ENCODE results near the gene UFL1. TPM values are rescaled to one million over a fixed set of nuclear protein-coding genes. Genes with fewer than 3 reads are reported as not detected.

UFL1 gene
- total RNA-seq, 1 experiment from 2014 or later, result 13.7 TPM

DNA sequence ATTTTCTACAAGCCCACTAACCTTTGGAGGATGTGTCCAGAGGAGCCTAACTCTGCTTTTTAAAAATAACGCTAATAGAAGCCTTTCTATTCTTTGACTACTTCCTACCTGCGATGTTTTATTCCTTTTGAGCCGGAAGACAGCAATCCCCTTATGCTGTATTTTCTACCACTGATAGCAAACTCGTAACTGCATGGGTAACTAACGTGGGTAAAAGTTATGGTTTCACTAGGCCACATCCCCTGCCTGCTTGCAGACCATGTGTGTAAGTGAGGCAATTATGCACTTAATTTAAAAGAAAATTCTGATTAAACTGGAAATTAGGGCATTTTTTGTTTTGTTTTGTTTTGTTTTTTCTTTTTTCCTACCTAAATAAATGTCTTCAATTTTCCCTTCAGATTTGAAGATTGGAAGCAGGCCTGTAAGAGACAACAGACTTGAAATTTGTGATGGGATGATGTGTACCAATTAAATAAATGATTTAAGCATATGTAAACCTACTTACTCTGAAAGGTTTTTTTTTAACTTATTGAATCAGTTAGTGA lies 931 bp downstream of the UFL1 start:
- DNase-seq (ENCODE audit: low read depth, low spot score), result no peak
- Histone ChIP-seq H3K27ac (ENCODE audit: low read length) (peak overlapping the region; percentile 97), H3K36me3 (ENCODE audit: control insufficient read depth, insufficient read depth, low read length) (peaks cover 5% of the 10 kb centered on the region), H3K4me3 (ENCODE audit: low read depth in 2 of 2, low read length in 2 of 2) (peak overlapping the region; percentile 88 to 91), H3K27me3 (ENCODE audit: control insufficient read depth, insufficient read depth, low read length) (no peaks in the 10 kb centered on the region), H3K4me1 (ENCODE audit: control insufficient read depth, insufficient read depth, low read length) (peaks cover 19% of the 10 kb centered on the region), H3K9me3 (ENCODE audit: control insufficient read depth, insufficient read depth, low read depth, low read length) (no peaks in the 10 kb centered on the region)
- TF ChIP-seq, protein P1, sequence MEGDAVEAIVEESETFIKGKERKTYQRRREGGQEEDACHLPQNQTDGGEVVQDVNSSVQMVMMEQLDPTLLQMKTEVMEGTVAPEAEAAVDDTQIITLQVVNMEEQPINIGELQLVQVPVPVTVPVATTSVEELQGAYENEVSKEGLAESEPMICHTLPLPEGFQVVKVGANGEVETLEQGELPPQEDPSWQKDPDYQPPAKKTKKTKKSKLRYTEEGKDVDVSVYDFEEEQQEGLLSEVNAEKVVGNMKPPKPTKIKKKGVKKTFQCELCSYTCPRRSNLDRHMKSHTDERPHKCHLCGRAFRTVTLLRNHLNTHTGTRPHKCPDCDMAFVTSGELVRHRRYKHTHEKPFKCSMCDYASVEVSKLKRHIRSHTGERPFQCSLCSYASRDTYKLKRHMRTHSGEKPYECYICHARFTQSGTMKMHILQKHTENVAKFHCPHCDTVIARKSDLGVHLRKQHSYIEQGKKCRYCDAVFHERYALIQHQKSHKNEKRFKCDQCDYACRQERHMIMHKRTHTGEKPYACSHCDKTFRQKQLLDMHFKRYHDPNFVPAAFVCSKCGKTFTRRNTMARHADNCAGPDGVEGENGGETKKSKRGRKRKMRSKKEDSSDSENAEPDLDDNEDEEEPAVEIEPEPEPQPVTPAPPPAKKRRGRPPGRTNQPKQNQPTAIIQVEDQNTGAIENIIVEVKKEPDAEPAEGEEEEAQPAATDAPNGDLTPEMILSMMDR (IDR thresholded peaks at IDR 0.05), result no peak
- TF ChIP-seq POLR2AphosphoS5 (IDR thresholded peaks at IDR 0.05; ENCODE audit: low read depth, low read length) (no peak), TCF7L2 (IDR thresholded peaks at IDR 0.05; ENCODE audit: low read depth, low read length) (no peak), SIN3A (IDR thresholded peaks at IDR 0.05; ENCODE audit: borderline replicate concordance, insufficient read depth, low read depth, low read length) (no peak)
- TF ChIP-seq, protein P2, sequence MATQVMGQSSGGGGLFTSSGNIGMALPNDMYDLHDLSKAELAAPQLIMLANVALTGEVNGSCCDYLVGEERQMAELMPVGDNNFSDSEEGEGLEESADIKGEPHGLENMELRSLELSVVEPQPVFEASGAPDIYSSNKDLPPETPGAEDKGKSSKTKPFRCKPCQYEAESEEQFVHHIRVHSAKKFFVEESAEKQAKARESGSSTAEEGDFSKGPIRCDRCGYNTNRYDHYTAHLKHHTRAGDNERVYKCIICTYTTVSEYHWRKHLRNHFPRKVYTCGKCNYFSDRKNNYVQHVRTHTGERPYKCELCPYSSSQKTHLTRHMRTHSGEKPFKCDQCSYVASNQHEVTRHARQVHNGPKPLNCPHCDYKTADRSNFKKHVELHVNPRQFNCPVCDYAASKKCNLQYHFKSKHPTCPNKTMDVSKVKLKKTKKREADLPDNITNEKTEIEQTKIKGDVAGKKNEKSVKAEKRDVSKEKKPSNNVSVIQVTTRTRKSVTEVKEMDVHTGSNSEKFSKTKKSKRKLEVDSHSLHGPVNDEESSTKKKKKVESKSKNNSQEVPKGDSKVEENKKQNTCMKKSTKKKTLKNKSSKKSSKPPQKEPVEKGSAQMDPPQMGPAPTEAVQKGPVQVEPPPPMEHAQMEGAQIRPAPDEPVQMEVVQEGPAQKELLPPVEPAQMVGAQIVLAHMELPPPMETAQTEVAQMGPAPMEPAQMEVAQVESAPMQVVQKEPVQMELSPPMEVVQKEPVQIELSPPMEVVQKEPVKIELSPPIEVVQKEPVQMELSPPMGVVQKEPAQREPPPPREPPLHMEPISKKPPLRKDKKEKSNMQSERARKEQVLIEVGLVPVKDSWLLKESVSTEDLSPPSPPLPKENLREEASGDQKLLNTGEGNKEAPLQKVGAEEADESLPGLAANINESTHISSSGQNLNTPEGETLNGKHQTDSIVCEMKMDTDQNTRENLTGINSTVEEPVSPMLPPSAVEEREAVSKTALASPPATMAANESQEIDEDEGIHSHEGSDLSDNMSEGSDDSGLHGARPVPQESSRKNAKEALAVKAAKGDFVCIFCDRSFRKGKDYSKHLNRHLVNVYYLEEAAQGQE (IDR thresholded peaks at IDR 0.05; ENCODE audit: insufficient read depth in 1 of 2, low read depth in 2 of 2, low read length in 1 of 2), result no peak
- in situ Hi-C loops (cut with HindIII; ENCODE audit: low pct_unique_long_range_greater_than_20kb, low sequenced_read_pairs), result no loop called here
- no TSS peak for BruUV-seq (replicated peaks)
- ATAC-seq, result no peak
- ChIA-PET CTCF (no interaction called here), POLR2A (no interaction called here)
- intact Hi-C loops (cut with micrococcal nuclease; ENCODE audit: unreplicated experiment), result no loop called here

DNA sequence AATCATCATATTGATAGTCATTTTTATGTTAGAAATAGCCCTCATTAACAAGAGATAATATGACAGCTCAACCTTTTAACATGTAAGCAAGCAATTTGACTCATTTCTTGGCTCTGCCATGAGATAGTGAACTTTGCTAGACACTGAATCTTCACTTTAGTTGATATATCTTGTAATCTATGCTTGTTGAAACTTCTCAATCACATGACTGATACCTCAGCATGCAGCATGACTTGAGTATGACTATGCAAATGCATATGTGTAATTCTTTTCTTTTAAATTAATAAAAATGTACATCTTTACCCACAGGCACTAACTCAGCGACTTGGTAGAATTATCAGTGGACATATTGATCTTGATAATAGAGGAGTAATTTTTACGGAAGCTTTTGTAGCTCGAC lies 6.6 kb downstream of the UFL1 start:
- in situ Hi-C loops (cut with HindIII; ENCODE audit: low pct_unique_long_range_greater_than_20kb, low sequenced_read_pairs) (no loop called here), intact Hi-C loops (cut with micrococcal nuclease; ENCODE audit: unreplicated experiment) (no loop called here)
- no peaks in the 10 kb centered on the region; the same call in 1 of the 2 replicates for H3K4me1 ChIP-seq (ENCODE audit: control insufficient read depth, insufficient read depth, low read length)
- no peaks in the 10 kb centered on the region for H3K9me3 ChIP-seq (ENCODE audit: control insufficient read depth, insufficient read depth, low read depth, low read length)
- H3K36me3 ChIP-seq (ENCODE audit: control insufficient read depth, insufficient read depth, low read length), result peaks cover 7% of the 10 kb centered on the region
- no peak overlapping the region for H3K27ac ChIP-seq (ENCODE audit: low read length)
- TF ChIP-seq TCF7L2 (IDR thresholded peaks at IDR 0.05; ENCODE audit: low read depth, low read length) (no peak), SIN3A (IDR thresholded peaks at IDR 0.05; ENCODE audit: borderline replicate concordance, insufficient read depth, low read depth, low read length) (no peak), POLR2AphosphoS5 (IDR thresholded peaks at IDR 0.05; ENCODE audit: low read depth, low read length) (no peak)
- TF ChIP-seq, protein P1 (IDR thresholded peaks at IDR 0.05), result no peak
- TF ChIP-seq, protein P2 (IDR thresholded peaks at IDR 0.05; ENCODE audit: insufficient read depth in 1 of 2, low read depth in 2 of 2, low read length in 1 of 2), result no peak
- ChIA-PET CTCF (no interaction called here), POLR2A (no interaction called here)
- no peak for DNase-seq (ENCODE audit: low read depth, low spot score)
- no peak for ATAC-seq
- no peak overlapping the region for H3K4me3 ChIP-seq (ENCODE audit: low read depth in 2 of 2, low read length in 2 of 2)
- BruUV-seq (replicated peaks), result no TSS peak
- no peaks in the 10 kb centered on the region for H3K27me3 ChIP-seq (ENCODE audit: control insufficient read depth, insufficient read depth, low read length)
